Body of pancreas (tissue), 4 donors: Measurements from ENCODE around the gene ADORA1.

Experiments
- CTCF ChIP-seq, 7 experiments: fragments of 450-650 bp in 4 of 7; fragments of 200-600 bp in 3 of 7; sonication (generic) in 3 of 7; IDR thresholded peaks; one replicate each; pipeline ENCODE4 v1.5.1; 2016 to 2019; ENCODE audit warnings: antibody characterized with exemption in 7 of 7
- POLR2A ChIP-seq, 3 donors: fragments of 450-650 bp; IDR thresholded peaks; one replicate each; pipeline ENCODE4 v1.6.1; 2016; ENCODE audit warnings: antibody characterized with exemption in 3 of 3, mild to moderate bottlenecking in 2 of 3

GRCh38 chr1:203158960-203159665 lies 31.6 kb downstream of the ADORA1 start:
- TF ChIP-seq POLR2A (IDR thresholded peaks at IDR 0.05) (no peak), CTCF (IDR thresholded peaks at IDR 0.05) (no peak)
